Caco-2 (cell line): ENCODE results near the gene CLEC16A. TPM values are rescaled to one million over a fixed set of nuclear protein-coding genes. Genes with fewer than 3 reads are reported as not detected.

Experiments used
- Bru-seq: library from RNA; stranded (reverse); fragments of 400-500 nt; gene quantifications from one replicate; lab custom pipeline; 2021; lab: Mats Ljungman, UMichigan
- BruChase-seq, 2 experiments: library from RNA; stranded (reverse); fragments of 400-500 nt; gene quantifications; one replicate each; lab custom pipeline; 2021; lab: Mats Ljungman, UMichigan
- BruUV-seq: library from RNA; stranded (reverse); fragments of 400-500 nt; replicated peaks from 2 replicates; lab custom pipeline; 2021; lab: Mats Ljungman, UMichigan
- CTCF ChIA-PET: fragments of 300-600 bp; sonication (Branson Sonifier 250); formaldehyde crosslinking; loops from one replicate; lab custom pipeline; 2022; ENCODE audit warnings: antibody characterized with exemption; lab: Charles Lee
- POLR2A ChIA-PET: fragments of 300-600 bp; sonication (Branson Sonifier 250); formaldehyde crosslinking; loops from one replicate; lab custom pipeline; 2022; ENCODE audit warnings: antibody characterized with exemption; lab: Charles Lee
- DNase-seq, 2 experiments: peaks; one replicate each; pipeline versions ENCODE4 v3.0.0 to v3.0.0-alpha.2; 2020 to 2022
- H3K27me3 ChIP-seq: replicated peaks from 2 replicates; pipeline ENCODE4 v1.6.0; 2011; ENCODE audit warnings: low read length; ENCODE audit not compliant: control insufficient read depth, insufficient read depth
- H3K36me3 ChIP-seq: 2 replicates; pipeline ENCODE4 v1.5.1; 2011; ENCODE audit warnings: low read length; ENCODE audit not compliant: control insufficient read depth, insufficient read depth
- H3K4me1 ChIP-seq: fragments of 250-450 bp; sonication (Bioruptor Pico); 2 replicates; pipeline ENCODE4 v1.5.1; 2020; ENCODE audit warnings: mild to moderate bottlenecking
- H3K4me3 ChIP-seq: 2 replicates; pipeline ENCODE4 v1.5.1; 2011; ENCODE audit warnings: low read depth, mild to moderate bottlenecking, control low read depth, low read length
- H3K9me3 ChIP-seq: fragments of 250-450 bp; sonication (Bioruptor Pico); 2 replicates; pipeline ENCODE4 v1.5.1; 2020; ENCODE audit warnings: mild to moderate bottlenecking, moderate library complexity
- H3K27ac Mint-ChIP-seq: one replicate; pipeline ENCODE4 v1.8.0; 2022; ENCODE audit warnings: mixed read lengths; ENCODE audit not compliant: unreplicated experiment
- H3K27me3 Mint-ChIP-seq: one replicate; pipeline ENCODE4 v1.8.0; 2022; ENCODE audit warnings: mixed read lengths; ENCODE audit not compliant: insufficient read depth, unreplicated experiment
- H3K36me3 Mint-ChIP-seq: one replicate; pipeline ENCODE4 v1.8.0; 2022; ENCODE audit warnings: mild to moderate bottlenecking, mixed read lengths; ENCODE audit not compliant: insufficient read depth, unreplicated experiment
- H3K4me1 Mint-ChIP-seq: one replicate; pipeline ENCODE4 v1.8.0; 2022; ENCODE audit warnings: low read depth, mixed read lengths; ENCODE audit not compliant: unreplicated experiment
- H3K4me3 Mint-ChIP-seq: one replicate; pipeline ENCODE4 v1.8.0; 2022; ENCODE audit warnings: mild to moderate bottlenecking, moderate library complexity, mixed read lengths; ENCODE audit not compliant: unreplicated experiment
- H3K9me3 Mint-ChIP-seq: one replicate; pipeline ENCODE4 v1.8.0; 2022; ENCODE audit warnings: mixed read lengths; ENCODE audit not compliant: unreplicated experiment
- CTCF ChIP-seq, 2 experiments: fragments of 200-600 bp in 1 of 2; IDR thresholded peaks; 1 replicate in 1 of 2; 2 replicates in 1 of 2; pipeline versions ENCODE4 v1.5.1 to v1.8.0; 2011 to 2022; ENCODE audit warnings: antibody characterized with exemption in 1 of 2, control low read depth in 1 of 2, inconsistent platforms in 1 of 2, low read depth in 1 of 2, low read length in 1 of 2, mild to moderate bottlenecking in 1 of 2, moderate library complexity in 1 of 2; ENCODE audit not compliant: insufficient read depth in 1 of 2, severe bottlenecking in 1 of 2, unreplicated experiment in 1 of 2
- intact Hi-C: fragments of 100-400 bp; cut with micrococcal nuclease; formaldehyde crosslinking; loops from one replicate; pipeline ENCODE4 v1.10.0; 2022; ENCODE audit not compliant: unreplicated experiment
- long read RNA-seq: library from polyadenylated mRNA; stranded (forward); transcript quantifications from one replicate; pipeline ENCODE4 v2.0.0, GENCODE V29; 2022
- total RNA-seq: library from RNA; stranded (reverse); gene quantifications from 2 replicates; pipeline ENCODE4 v1.2.3, GENCODE V29; 2022

The CLEC16A gene
- total RNA-seq (27.0 and 27.9 TPM in 2 replicates), Bru-seq, nascent RNA (percentile 61 among the genes with signal in this experiment), BruChase-seq, experiment 1, labeled RNA remaining after a 2-hour chase (percentile 68 among the genes with signal in this experiment), BruChase-seq, experiment 2, labeled RNA remaining after a 6-hour chase (percentile 72 among the genes with signal in this experiment)
- long read RNA-seq, partial matches to known transcripts: 19 of 35 reads
- long read RNA-seq, other reads (novel, unspliced or antisense): 14 of 35 reads

- peak within 1 kb of the TSS; percentile 30 for H3K27ac Mint-ChIP-seq
- H3K27me3 ChIP-seq: no peaks in the 10 kb centered on the region
- H3K9me3 ChIP-seq: no peaks in the 10 kb centered on the region
- ChIA-PET POLR2A (no interaction called here), CTCF (interaction anchor here (0.5 to 0.7 kb wide), 5 partner anchors 26 to 853 kb away, joined by 3 to 4 read pairs (median 3); no protein-coding TSS in a partner anchor)
- peak within 1 kb of the TSS; percentile 82 for H3K4me3 ChIP-seq
- DNase-seq: peak; percentile 95 to 97
- no peaks in the 10 kb centered on the region for H3K27me3 Mint-ChIP-seq
- peaks cover 1% of the 10 kb centered on the region for H3K36me3 ChIP-seq
- no peak for TF ChIP-seq CTCF (IDR thresholded peaks at IDR 0.05; ENCODE audit: insufficient read depth in 1 of 2, low read depth in 1 of 2, low read length in 1 of 2, severe bottlenecking in 1 of 2, unreplicated experiment in 1 of 2)
- H3K36me3 Mint-ChIP-seq: no peaks in the 10 kb centered on the region
- peaks cover 28% of the 10 kb centered on the region for H3K4me1 ChIP-seq
- H3K4me1 Mint-ChIP-seq: peaks cover 46% of the 10 kb centered on the region
- intact Hi-C loops: no loop called here
- no peaks in the 10 kb centered on the region for H3K9me3 Mint-ChIP-seq
- BruUV-seq: TSS peak; percentile 59
- peak within 1 kb of the TSS; percentile 65 for H3K4me3 Mint-ChIP-seq
These were observed at the start of gene CLEC16A for GRCh38 chr16:10944249-10945064. TSS of gene CLEC16A (plus strand) at chr16:10944564. CDS start at chr16:10944718, 154 bp downstream.

- Mint-ChIP-seq H3K27me3 (peaks cover 17% of the 10 kb centered on the region), H3K36me3 (no peaks in the 10 kb centered on the region), H3K9me3 (no peaks in the 10 kb centered on the region), H3K4me3 (no peak overlapping the region), H3K4me1 (no peaks in the 10 kb centered on the region), H3K27ac (no peak overlapping the region)
- TF ChIP-seq CTCF (IDR thresholded peaks at IDR 0.05; ENCODE audit: insufficient read depth in 1 of 2, low read depth in 1 of 2, low read length in 1 of 2, severe bottlenecking in 1 of 2, unreplicated experiment in 1 of 2): no peak
- Histone ChIP-seq H3K9me3 (no peaks in the 10 kb centered on the region), H3K4me1 (no peaks in the 10 kb centered on the region), H3K27me3 (no peaks in the 10 kb centered on the region), H3K4me3 (no peak overlapping the region), H3K36me3 (no peaks in the 10 kb centered on the region)
- peak in 1 of 2 experiments; percentile 72 for DNase-seq
- intact Hi-C loops: no loop called here
- ChIA-PET POLR2A (no interaction called here), CTCF (no interaction called here)
- no TSS peak for BruUV-seq
These were observed 49.1 kb upstream of the CLEC16A start for GRCh38 chr16:10895053-10895946.

GRCh38 chr16:10896165-10896564 is 48.2 kb upstream of the CLEC16A start:
- Mint-ChIP-seq H3K27ac (no peak overlapping the region), H3K27me3 (peaks cover 15% of the 10 kb centered on the region), H3K4me1 (no peaks in the 10 kb centered on the region), H3K4me3 (no peak overlapping the region), H3K36me3 (no peaks in the 10 kb centered on the region), H3K9me3 (no peaks in the 10 kb centered on the region)
- Histone ChIP-seq H3K4me3 (no peak overlapping the region), H3K36me3 (no peaks in the 10 kb centered on the region), H3K27me3 (no peaks in the 10 kb centered on the region), H3K4me1 (no peaks in the 10 kb centered on the region), H3K9me3 (no peaks in the 10 kb centered on the region)
- ChIA-PET CTCF (no interaction called here), POLR2A (no interaction called here)
- intact Hi-C loops: no loop called here
- no peak for TF ChIP-seq CTCF (IDR thresholded peaks at IDR 0.05; ENCODE audit: insufficient read depth in 1 of 2, low read depth in 1 of 2, low read length in 1 of 2, severe bottlenecking in 1 of 2, unreplicated experiment in 1 of 2)
- BruUV-seq: no TSS peak
- DNase-seq: no peak
